SK-N-SH treated with all-trans-retinoic acid at 6 μM for 48 hours (cell line): ENCODE results near the gene KNG1.

Experiments used
- ATAC-seq: fragments of 200-7000 bp; cut with Tn5 transposase; 3 replicates; pipeline ENCODE4 v1.9.1; 2020; ENCODE audit warnings: mild to moderate bottlenecking, moderate library complexity
- ARNTL ChIP-seq: fragments of 450-650 bp; formaldehyde crosslinking; IDR thresholded peaks from 2 replicates; pipeline ENCODE4 v1.5.0; 2020; ENCODE audit warnings: low read depth, mild to moderate bottlenecking, moderate library complexity, borderline replicate concordance
- CREB5 ChIP-seq: fragments of 250-450 bp; sonication (Bioruptor Pico); IDR thresholded peaks from 2 replicates; pipeline ENCODE4 v1.5.1; 2020; ENCODE audit warnings: low read depth, mild to moderate bottlenecking, moderate library complexity
- CSDC2 ChIP-seq: fragments of 250-450 bp; sonication (Bioruptor Pico); IDR thresholded peaks from 2 replicates; pipeline ENCODE4 v1.5.0; 2020; ENCODE audit warnings: mild to moderate bottlenecking, moderate library complexity
- ESRRG ChIP-seq: fragments of 250-450 bp; sonication (Bioruptor Pico); IDR thresholded peaks from 2 replicates; pipeline ENCODE4 v1.6.1; 2021; ENCODE audit warnings: mild to moderate bottlenecking
- GLIS3 ChIP-seq: fragments of 250-450 bp; sonication (Bioruptor Pico); IDR thresholded peaks from 2 replicates; pipeline ENCODE4 v1.5.0; 2020; ENCODE audit warnings: mild to moderate bottlenecking, moderate library complexity
- ISL1 ChIP-seq: fragments of 250-450 bp; sonication (Bioruptor Pico); IDR thresholded peaks from 2 replicates; pipeline ENCODE4 v2.1.2; 2022; ENCODE audit warnings: mild to moderate bottlenecking, moderate library complexity
- OSR1 ChIP-seq: fragments of 250-450 bp; sonication (Bioruptor Pico); IDR thresholded peaks from 2 replicates; pipeline ENCODE4 v1.8.0; 2022; ENCODE audit warnings: moderate library complexity, mild to moderate bottlenecking, inconsistent platforms
- PATZ1 ChIP-seq: fragments of 250-450 bp; sonication (Bioruptor Pico); IDR thresholded peaks from 2 replicates; pipeline ENCODE4 v1.8.0; 2020; ENCODE audit warnings: mild to moderate bottlenecking, moderate library complexity, borderline replicate concordance
- POU6F1 ChIP-seq: fragments of 250-450 bp; sonication (Bioruptor Pico); IDR thresholded peaks from 2 replicates; pipeline ENCODE4 v1.8.0; 2021; ENCODE audit warnings: low read depth, mild to moderate bottlenecking, moderate library complexity, borderline replicate concordance
- PPARA ChIP-seq: fragments of 250-450 bp; sonication (Bioruptor Pico); IDR thresholded peaks from 2 replicates; pipeline ENCODE4 v1.5.0; 2020; ENCODE audit warnings: mild to moderate bottlenecking, borderline replicate concordance
- RARB ChIP-seq: fragments of 250-450 bp; sonication (Bioruptor Pico); IDR thresholded peaks from 2 replicates; pipeline ENCODE4 v1.8.0; 2021; ENCODE audit warnings: mild to moderate bottlenecking, moderate library complexity
- SNAI2 ChIP-seq: fragments of 250-450 bp; sonication (Bioruptor Pico); IDR thresholded peaks from 2 replicates; pipeline ENCODE4 v1.5.0; 2020; ENCODE audit warnings: mild to moderate bottlenecking, moderate library complexity
- TCF4 ChIP-seq: fragments of 250-450 bp; sonication (Bioruptor Pico); IDR thresholded peaks from 2 replicates; pipeline ENCODE4 v1.8.0; 2021; ENCODE audit warnings: mild to moderate bottlenecking, moderate library complexity, borderline replicate concordance
- TOX ChIP-seq: fragments of 250-450 bp; sonication (Bioruptor Pico); IDR thresholded peaks from 2 replicates; pipeline ENCODE4 v1.8.0; 2021; ENCODE audit warnings: mild to moderate bottlenecking, moderate library complexity, borderline replicate concordance
- TSHZ2 ChIP-seq: fragments of 250-450 bp; sonication (Bioruptor Pico); IDR thresholded peaks from 2 replicates; pipeline ENCODE4 v1.5.0; 2020; ENCODE audit warnings: mild to moderate bottlenecking, moderate library complexity
- ZC3H10 ChIP-seq: fragments of 250-450 bp; sonication (Bioruptor Pico); IDR thresholded peaks from 2 replicates; pipeline ENCODE4 v1.5.1; 2021; ENCODE audit warnings: mild to moderate bottlenecking, moderate library complexity
- ZFP3 ChIP-seq: fragments of 250-450 bp; sonication (Bioruptor Pico); IDR thresholded peaks from 2 replicates; pipeline ENCODE4 v1.5.0; 2020; ENCODE audit warnings: mild to moderate bottlenecking, moderate library complexity
- ZFP30 ChIP-seq: fragments of 450-650 bp; formaldehyde crosslinking; IDR thresholded peaks from 2 replicates; pipeline ENCODE4 v1.5.0; 2022; ENCODE audit warnings: mild to moderate bottlenecking, moderate library complexity
- ZNF565 ChIP-seq: fragments of 450-650 bp; formaldehyde crosslinking; conservative IDR thresholded peaks from 2 replicates; pipeline ENCODE4 v1.5.0; 2020; ENCODE audit warnings: low read depth, mild to moderate bottlenecking, moderate library complexity
- ZNF70 ChIP-seq: fragments of 450-650 bp; formaldehyde crosslinking; IDR thresholded peaks from 2 replicates; pipeline ENCODE4 v1.5.0; 2020; ENCODE audit warnings: mild to moderate bottlenecking, moderate library complexity

KNG1 gene

GRCh38 chr3:186717039-186717457 lies at the start of gene KNG1:
TSS of gene KNG1 (plus strand) at chr3:186717359. CDS start at chr3:186717543, 184 bp downstream.
- no peak for ATAC-seq
- no peak for TF ChIP-seq TSHZ2 (CRISPR knock-in tag)
- no peak for TF ChIP-seq TOX
- no peak for TF ChIP-seq ARNTL (CRISPR knock-in tag)
- TF ChIP-seq ZNF565 (CRISPR knock-in tag) = no peak
- TF ChIP-seq OSR1 = no peak
- no peak for TF ChIP-seq SNAI2 (CRISPR knock-in tag)
- TF ChIP-seq TCF4 (CRISPR knock-in tag) = no peak
- no peak for TF ChIP-seq ESRRG (CRISPR knock-in tag)
- TF ChIP-seq ZNF70 (CRISPR knock-in tag) = no peak
- TF ChIP-seq ISL1 (CRISPR knock-in tag) = no peak
- no peak for TF ChIP-seq ZC3H10 (CRISPR knock-in tag)
- no peak for TF ChIP-seq ZFP3 (CRISPR knock-in tag)
- TF ChIP-seq POU6F1 (CRISPR knock-in tag) = no peak
- no peak for TF ChIP-seq CREB5 (CRISPR knock-in tag)
- TF ChIP-seq ZFP30 = no peak

GRCh38 chr3:186668426-186668825 lies 48.7 kb upstream of the KNG1 start:
- TF ChIP-seq ISL1 (CRISPR knock-in tag) = no peak
- TF ChIP-seq PPARA (CRISPR knock-in tag) = no peak
- TF ChIP-seq TOX = no peak
- no peak for TF ChIP-seq PATZ1
- TF ChIP-seq ZNF70 (CRISPR knock-in tag) = no peak
- TF ChIP-seq RARB (CRISPR knock-in tag) = no peak
- TF ChIP-seq TCF4 (CRISPR knock-in tag) = no peak
- no peak for TF ChIP-seq OSR1
- TF ChIP-seq GLIS3 (CRISPR knock-in tag) = no peak
- no peak for TF ChIP-seq TSHZ2 (CRISPR knock-in tag)
- TF ChIP-seq SNAI2 (CRISPR knock-in tag) = no peak
- ATAC-seq = no peak

- no peak for ATAC-seq
- no peak for TF ChIP-seq PATZ1
- no peak for TF ChIP-seq PPARA (CRISPR knock-in tag)
- no peak for TF ChIP-seq GLIS3 (CRISPR knock-in tag)
- TF ChIP-seq CSDC2 = no peak
- no peak for TF ChIP-seq ARNTL (CRISPR knock-in tag)
- no peak for TF ChIP-seq TOX
- TF ChIP-seq TSHZ2 (CRISPR knock-in tag) = no peak
Observed at GRCh38 chr3:186669378-186670084, 47.6 kb upstream of the KNG1 start.
